22Rv1 (cell line): ENCODE results near the gene ZNF438.

Experiments used
- H3K27ac ChIP-seq: fragments of 450-650 bp; 2 replicates; pipeline ENCODE4 v1.5.1; 2017
- ZFX ChIP-seq: fragments of 450-650 bp; IDR thresholded peaks from 2 replicates; pipeline ENCODE4 v1.6.1; 2017; ENCODE audit warnings: antibody characterized with exemption, borderline replicate concordance
- TF ChIP-seq, protein P1 (sequence below): fragments of 450-650 bp; IDR thresholded peaks from 2 replicates; pipeline ENCODE4 v1.5.1; 2017; ENCODE audit warnings: mild to moderate bottlenecking

ZNF438 gene

DNA sequence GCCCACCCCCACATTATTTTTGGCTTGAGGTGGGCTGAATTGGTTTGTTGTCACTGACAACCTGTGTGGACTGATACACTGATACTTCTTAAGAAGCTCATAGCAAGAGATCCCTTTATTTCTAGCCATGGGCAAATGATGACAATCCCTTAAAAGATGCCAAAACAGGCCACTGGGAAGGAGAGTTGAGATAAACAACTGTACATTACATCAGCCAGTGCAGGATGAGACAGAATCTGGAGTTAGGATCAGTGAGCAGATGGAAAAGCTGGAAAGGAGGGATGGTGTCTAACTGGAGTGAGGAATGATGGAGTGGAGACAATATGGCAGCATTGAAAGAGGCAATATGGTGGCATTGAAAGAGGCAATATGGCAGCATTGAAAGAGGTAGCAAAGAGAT lies 206.2 kb downstream of the ZNF438 start:
- TF ChIP-seq, protein P1, sequence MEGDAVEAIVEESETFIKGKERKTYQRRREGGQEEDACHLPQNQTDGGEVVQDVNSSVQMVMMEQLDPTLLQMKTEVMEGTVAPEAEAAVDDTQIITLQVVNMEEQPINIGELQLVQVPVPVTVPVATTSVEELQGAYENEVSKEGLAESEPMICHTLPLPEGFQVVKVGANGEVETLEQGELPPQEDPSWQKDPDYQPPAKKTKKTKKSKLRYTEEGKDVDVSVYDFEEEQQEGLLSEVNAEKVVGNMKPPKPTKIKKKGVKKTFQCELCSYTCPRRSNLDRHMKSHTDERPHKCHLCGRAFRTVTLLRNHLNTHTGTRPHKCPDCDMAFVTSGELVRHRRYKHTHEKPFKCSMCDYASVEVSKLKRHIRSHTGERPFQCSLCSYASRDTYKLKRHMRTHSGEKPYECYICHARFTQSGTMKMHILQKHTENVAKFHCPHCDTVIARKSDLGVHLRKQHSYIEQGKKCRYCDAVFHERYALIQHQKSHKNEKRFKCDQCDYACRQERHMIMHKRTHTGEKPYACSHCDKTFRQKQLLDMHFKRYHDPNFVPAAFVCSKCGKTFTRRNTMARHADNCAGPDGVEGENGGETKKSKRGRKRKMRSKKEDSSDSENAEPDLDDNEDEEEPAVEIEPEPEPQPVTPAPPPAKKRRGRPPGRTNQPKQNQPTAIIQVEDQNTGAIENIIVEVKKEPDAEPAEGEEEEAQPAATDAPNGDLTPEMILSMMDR: no peak
- no peak for TF ChIP-seq ZFX
- no peak overlapping the region for H3K27ac ChIP-seq

DNA sequence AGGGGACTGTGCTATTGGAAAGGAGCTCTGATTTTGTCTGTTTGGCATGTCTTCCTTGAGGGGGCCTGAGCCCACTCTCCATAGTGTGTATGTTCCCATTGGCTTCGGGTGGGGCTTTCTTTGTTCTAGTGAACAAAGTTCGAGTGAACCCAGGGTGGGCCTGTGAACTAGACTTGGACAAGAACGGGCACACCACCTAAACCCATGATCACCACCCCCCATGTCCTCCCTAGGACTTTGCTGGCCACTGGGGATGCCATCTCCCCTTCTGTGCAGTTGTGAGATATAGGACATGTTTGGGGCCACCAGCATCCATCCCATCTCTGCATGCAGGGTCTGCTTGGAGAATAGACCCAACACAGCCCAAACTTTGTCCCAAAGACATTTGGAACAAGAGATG lies 206.6 kb downstream of the ZNF438 start:
- no peak overlapping the region for H3K27ac ChIP-seq
- no peak for TF ChIP-seq ZFX
- TF ChIP-seq, protein P1: no peak

DNA sequence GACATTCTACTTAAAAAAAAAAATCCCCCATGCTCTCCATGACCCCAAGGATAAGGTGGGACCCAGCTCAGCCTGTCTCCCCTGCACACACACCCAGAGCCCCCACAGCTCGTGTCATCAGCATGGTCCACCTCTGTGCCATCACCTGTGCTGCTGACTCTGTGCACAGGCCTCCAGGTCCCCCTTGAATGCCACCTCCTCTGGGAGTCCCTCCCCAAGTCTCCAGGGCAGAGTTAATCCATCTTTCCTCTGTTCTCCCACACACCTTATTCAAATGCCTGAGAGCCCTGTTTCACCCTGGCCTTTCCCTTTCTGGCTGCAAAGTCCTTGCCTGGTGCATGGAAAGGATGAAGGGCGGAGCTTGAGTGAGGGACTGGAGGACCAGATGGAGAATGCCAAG lies 208.0 kb downstream of the ZNF438 start:
- TF ChIP-seq, protein P1: no peak
- no peak for TF ChIP-seq ZFX
- no peak overlapping the region for H3K27ac ChIP-seq

DNA sequence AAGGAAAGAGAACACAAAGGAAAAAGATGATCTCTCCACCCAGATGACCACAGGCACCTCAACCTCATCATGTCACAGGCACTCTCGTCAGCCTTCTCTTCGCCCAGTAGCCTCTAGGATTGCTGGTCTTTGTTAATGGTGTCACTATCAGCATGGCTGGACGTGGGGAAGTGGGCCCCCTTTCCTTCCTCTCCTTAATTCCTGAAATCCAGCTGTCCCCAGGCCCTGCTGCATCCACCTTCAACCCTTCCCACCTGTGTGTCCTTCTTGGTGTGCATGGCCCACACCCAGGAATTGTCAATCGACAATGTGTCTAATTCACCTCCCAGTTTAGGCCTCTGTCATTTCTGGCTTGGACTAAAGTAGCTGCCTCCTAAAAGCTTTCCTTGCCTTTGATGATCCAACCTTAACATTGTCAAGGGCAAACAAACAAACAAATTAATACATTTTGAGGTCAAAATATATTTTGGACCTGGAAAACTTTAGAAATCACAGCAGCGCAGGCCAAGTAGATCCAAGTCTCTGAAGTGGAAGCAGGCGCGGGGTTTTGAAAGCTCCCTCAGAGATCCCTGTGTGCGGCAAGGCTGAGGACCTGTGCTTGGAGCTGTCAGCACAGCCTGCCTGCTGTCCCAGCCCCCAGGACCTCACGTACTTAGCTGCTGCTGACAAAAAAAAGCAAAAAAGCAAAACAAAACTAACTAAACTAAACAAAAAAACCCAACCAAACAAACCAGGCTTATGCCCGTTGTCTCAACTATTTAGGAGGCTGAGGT lies 208.8 kb downstream of the ZNF438 start:
- TF ChIP-seq, protein P1: no peak
- no peak for TF ChIP-seq ZFX
- no peak overlapping the region for H3K27ac ChIP-seq

DNA sequence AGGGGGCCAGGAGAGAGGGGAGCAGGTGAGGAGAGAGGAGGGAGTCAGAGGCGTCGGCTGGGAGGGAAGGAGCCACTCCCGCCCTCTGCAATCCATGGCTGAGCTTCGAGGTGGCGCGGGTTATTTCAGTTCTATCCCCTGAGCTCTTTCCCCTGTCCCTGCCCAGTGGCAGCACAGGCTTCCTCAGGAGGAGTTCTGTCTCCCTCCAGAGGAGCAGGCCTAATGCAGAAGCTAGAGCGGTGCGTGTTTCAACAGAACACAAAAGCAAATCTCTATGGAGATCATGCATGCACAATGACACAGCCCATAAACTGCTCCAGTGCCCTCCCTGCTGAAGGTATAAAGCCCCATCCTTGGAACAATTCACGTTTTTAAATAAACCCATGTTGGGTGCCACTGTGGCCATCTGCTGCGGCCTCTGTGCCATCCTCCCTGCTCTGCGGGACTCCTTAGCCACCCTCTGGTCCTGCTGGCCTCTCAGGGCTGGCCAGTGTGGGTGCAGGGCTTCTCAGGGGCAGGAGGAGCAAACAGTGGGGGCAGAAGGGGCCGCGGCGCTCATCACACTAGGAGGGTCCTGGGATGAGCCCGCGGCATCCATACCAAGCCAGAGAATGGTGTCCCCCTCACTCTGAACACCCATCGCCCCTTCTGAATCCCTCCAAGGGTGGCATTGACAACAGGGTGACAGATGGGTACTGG lies 209.5 kb downstream of the ZNF438 start:
- TF ChIP-seq, protein P1: no peak
- TF ChIP-seq ZFX: no peak
- H3K27ac ChIP-seq: no peak overlapping the region

DNA sequence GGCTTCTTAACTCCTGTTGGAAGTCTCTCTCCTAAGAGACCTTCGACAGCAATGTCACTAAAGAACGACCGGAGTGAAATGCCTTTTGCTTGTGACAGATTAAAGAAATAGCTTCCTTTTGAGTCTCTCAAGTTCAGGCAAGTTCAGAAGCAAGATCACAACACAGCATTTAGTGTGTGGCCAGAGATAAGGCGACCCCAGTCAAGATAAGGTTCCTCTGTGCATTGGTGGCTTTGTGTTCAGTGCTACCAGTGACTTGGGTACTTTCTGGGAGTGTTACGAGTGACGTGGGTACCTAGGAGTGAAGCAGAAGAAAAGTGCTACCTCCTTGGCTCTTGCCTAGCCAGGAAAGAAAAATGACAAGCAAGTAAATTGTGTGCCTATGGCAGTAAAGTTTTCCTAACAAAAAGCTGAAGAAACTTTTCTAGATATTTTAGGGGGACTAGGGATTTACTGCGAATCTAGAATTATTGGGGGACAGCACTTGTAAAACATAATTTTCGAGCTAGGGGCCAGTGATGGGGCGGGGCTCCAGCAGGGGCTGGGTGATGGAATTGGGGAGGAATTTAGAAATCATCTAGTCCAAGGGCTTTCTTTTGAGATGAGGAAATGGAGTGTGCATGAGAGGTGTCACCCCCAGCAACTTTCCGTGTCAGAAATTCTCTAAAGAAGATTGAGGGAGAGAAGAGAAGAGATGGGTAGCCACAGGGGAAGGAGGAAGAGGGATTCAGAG lies 210.2 kb downstream of the ZNF438 start:
- no peak overlapping the region for H3K27ac ChIP-seq
- TF ChIP-seq, protein P1: no peak
- no peak for TF ChIP-seq ZFX
